HG02981 (cell line): ENCODE measurements around the gene MBLAC1.
A peak's percentile ranks its signal among the peaks of the same experiment; 100 is the strongest.

ENCODE experiments used
- ATAC-seq: cut with Tn5 transposase; IDR thresholded peaks from one replicate; pipeline ENCODE4 v1.9.1; 2021; ENCODE audit warnings: mild to moderate bottlenecking, moderate library complexity; ENCODE audit not compliant: unreplicated experiment

The MBLAC1 gene, protein sequence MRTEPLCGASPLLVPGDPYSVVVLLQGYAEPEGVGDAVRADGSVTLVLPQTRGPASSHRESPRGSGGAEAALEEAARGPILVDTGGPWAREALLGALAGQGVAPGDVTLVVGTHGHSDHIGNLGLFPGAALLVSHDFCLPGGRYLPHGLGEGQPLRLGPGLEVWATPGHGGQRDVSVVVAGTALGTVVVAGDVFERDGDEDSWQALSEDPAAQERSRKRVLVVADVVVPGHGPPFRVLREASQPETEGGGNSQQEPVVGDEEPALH

GRCh38 chr7:100126931-100127865 is at the start of gene MBLAC1:
Gene MBLAC1, plus strand, starts transcription at chr7:100126967. Its CDS starts 429 bp downstream, at chr7:100127396.
- peak; percentile 59 for ATAC-seq

- ATAC-seq = no peak
Measured at GRCh38 chr7:100077205-100077604, 49.6 kb upstream of the MBLAC1 start.

DNA sequence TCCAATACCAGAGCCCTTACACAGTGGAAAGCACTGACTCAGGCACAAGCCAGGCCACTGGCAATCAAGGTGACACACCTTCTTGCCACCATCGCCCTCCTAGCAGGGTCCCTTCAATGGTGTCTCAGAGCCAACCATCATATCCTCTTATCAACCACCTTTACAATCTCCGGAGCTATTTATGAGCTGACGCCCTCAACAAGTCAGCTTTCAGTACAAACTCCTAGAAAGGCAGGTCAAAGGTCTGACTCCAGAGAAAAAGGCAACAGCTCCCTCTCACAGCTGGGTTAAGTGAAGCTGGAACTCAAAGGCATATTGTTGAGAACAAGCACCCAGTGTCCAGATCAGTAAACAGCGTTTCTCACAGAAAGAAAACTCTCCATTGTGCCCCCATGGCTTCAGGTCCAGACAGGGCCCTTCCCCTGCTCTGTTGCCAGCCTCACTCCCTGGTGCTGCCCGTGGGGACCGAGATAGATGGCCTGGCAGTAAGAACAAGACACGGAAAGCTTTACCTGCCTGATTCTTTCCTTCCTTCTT is 47.7 kb upstream of the MBLAC1 start:
- ATAC-seq = no peak

DNA sequence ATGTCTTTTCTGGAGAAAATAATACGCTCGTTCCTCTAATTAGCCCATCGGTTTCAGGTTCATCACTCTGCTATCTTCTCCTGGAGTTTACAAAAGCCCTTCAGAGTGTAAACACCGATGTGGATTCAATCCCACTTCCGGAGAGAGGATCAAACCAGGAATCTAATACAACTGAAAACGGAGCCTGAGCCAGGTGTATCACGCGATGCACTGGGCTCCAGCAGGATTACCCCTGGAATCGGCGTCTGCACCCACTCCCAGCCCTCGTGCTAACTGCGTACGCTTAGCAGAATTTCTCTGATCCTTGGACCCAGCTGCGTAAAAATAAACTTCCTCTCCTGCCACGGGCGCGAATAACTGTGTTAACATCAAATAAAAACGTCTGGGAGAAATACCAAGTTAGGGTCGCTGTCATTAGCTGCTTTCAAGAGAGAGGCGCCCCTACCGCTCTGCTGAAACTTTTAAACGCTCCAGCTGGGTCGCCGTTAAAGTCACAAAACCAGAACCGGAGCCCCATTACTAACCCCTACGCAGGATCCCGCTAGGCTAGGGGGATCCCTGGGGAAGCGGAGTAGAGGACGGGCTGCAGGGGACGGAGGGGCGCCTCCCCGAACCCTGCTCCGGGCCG is 45.7 kb upstream of the MBLAC1 start:
- ATAC-seq = no peak

GRCh38 chr7:100081535-100082102 is 45.1 kb upstream of the MBLAC1 start, which contains the start of gene ZNF3:
Gene ZNF3, minus strand, starts transcription at chr7:100081723. Its CDS starts 4,366 bp downstream, at chr7:100077357.
- peak; percentile 82 for ATAC-seq

DNA sequence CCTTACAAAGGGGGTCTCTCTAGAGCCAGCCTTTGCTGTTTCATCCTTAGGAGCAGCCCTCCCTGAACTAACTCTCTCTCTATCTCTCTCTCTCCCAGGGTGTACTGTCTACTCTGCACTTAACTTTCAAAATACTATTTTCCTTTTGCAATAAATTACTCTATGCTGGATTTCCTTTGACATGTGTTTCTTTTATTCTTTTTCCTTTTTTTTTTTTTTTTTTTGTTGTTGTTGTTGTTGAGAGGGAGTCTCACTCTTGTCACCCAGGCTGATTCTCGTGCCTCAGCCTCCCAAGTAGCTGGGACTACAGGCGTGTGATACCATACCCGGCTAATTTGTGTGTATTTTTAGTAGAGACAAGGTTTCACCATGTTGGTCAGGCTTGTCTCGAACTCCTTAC is 43.8 kb upstream of the MBLAC1 start:
- ATAC-seq = no peak

DNA sequence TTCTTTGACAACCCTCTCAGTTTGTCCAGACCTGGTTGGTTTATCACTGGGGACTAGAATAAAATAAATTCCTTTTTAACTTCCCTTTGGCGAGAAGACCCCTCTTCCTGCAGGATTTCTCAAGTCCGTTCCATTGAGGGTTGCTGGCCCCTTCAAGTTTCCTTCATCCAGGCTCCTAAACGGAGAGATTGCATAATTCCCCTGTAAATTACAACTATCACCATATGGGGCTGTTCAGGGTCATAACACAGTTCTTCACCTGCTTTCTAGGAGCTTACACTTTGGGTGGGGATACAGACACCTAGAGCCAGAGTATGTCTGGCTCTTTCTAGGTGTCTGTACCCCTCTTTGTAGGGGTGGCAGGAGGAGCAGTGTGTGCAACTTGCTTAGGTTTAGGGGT is 41.3 kb upstream of the MBLAC1 start:
- ATAC-seq = no peak

- no peak for ATAC-seq
Measured at GRCh38 chr7:100087055-100087750, 39.6 kb upstream of the MBLAC1 start.

DNA sequence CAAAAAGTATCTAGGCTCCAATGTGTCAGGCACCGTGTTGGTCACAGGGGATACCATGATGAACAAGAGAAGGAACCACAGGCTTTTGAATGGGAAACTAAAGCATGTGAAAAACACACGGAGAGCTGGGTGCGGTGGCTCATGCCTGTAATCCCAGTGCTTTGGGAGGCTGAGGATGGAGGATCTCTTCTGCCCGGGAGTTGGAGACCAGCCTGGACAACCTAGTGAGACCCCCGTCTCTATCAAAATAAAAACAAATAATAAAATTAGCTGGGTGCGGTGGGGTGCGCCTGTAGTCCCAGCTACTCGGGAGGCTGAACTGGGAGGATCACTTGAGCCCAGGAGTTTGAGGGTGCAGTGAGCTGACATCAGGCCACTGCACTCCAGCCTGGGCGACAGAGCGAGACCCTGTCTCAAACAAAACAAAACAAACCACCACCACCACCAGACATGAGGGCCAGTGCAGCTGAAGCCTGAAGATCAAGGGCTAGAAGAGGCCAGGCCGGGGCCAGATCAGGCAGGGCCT is 38.6 kb upstream of the MBLAC1 start:
- no peak for ATAC-seq

- no peak for ATAC-seq
Measured at GRCh38 chr7:100088621-100089457, 37.9 kb upstream of the MBLAC1 start, which contains the start of gene COPS6. Gene COPS6, plus strand, starts transcription at chr7:100088969. Its CDS starts 22 bp downstream, at chr7:100088991.

DNA sequence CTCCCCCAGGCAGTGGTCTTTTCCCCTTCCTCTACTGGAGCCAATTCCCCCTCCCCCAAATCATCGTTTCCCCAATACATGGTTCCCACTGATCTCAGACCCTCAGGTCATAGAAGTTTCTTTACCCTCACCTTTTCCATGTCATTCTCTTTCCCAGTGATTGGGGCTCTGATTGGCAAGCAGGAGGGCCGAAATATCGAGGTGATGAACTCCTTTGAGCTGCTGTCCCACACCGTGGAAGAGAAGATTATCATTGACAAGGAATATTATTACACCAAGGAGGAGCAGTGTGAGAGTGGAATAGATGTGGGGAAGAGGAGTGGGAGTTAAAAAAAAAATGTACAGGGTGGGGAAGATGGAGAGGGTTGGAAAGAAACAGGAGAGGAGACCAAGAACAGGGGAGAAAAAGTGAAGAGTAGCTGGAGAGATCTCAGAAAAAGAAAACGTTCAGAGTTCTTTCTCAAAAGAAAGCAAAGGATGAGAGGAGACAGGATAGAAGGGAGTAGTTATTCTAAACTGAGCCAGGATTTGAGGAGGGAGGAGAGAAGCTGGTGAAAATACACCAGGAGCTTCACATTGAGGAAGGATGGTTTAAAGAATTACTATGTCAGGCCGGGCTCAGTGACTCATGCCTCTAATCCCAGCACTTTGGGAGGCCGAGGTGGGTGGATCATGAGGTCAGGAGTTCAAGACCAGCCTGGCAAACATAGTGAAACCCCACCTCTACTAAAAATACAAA is 37.1 kb upstream of the MBLAC1 start:
- no peak for ATAC-seq

GRCh38 chr7:100090527-100091410 is 36.0 kb upstream of the MBLAC1 start:
- ATAC-seq = no peak

DNA sequence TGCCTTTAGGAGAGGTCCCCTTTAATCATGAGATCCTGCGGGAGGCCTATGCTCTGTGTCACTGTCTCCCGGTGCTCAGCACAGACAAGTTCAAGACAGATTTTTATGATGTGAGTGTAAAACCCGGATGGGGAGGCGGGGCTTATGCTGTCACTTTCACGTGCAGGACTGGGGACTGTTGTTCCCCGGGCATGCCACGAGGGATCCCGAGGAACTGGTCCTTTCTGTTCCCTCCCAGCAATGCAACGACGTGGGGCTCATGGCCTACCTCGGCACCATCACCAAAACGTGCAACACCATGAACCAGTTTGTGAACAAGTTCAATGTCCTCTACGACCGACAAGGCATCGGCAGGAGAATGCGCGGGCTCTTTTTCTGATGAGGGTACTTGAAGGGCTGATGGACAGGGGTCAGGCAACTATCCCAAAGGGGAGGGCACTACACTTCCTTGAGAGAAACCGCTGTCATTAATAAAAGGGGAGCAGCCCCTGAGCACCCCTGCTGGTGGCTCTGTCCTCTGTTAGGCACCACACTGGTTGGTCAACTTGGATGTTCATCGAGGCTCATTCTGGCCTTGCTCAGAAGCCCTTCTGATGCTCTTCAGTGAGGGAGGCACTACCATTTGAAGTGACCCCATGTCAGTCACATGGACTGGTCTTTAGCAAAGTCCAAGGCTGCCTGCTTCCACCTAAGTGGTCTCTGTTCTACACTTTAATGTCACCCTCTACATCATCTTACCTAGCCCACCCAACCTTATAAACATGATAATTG is 35.2 kb upstream of the MBLAC1 start:
- ATAC-seq = no peak

- ATAC-seq = no peak
Measured at GRCh38 chr7:100093054-100093453, 33.7 kb upstream of the MBLAC1 start.

GRCh38 chr7:100093498-100093897 is 33.3 kb upstream of the MBLAC1 start:
- ATAC-seq = no peak

DNA sequence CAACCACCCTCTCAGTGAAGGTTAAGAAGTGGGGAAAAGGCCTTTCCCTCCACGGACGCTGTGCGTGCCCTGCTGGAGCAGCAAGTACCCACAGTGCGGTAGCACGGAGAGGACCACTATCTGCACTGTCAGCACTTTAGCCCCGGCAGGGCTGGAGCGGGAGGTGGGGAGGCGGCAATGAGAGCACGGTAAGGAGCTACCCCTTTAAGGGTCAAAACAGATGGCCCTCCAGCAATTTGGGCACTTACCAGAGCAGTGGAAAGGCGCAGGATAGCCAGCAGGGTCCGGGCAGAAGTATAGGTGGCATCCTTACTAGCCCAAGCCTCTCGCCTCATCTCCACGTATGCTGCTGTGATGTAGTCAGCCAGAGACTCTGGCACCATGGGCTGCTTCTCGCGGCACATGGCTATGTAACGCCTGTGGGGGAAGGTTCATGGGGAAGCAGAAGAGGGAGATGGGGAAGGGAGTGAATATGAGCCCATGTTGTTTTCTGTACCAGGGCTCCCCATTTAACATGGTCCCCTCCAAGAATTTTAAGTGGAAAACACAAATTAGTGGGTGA is 32.8 kb upstream of the MBLAC1 start:
- ATAC-seq = no peak
